Transverse colon (tissue), 3 donors: ENCODE data around the gene PLAU.
"Not testable (repeated sequence)": the region's sequence is repeated elsewhere in the genome, so short reads cannot be mapped to it uniquely, and the experiment has no call there.

Source experiments
- POLR2A ChIP-seq: fragments of 450-650 bp; IDR thresholded peaks from one replicate; pipeline ENCODE4 v1.6.1; 2016; ENCODE audit warnings: antibody characterized with exemption, mild to moderate bottlenecking, moderate library complexity
- TF ChIP-seq, protein P1 (sequence below), 5 experiments: fragments of 200-600 bp in 3 of 5; fragments of 450-650 bp in 2 of 5; sonication (generic) in 3 of 5; IDR thresholded peaks; 1 replicate in 2 of 5; 2 replicates in 3 of 5; pipeline ENCODE4 v1.5.1; 2016 to 2017; ENCODE audit warnings: antibody characterized with exemption in 5 of 5, inconsistent platforms in 3 of 5, mild to moderate bottlenecking in 2 of 5, moderate library complexity in 1 of 5

DNA sequence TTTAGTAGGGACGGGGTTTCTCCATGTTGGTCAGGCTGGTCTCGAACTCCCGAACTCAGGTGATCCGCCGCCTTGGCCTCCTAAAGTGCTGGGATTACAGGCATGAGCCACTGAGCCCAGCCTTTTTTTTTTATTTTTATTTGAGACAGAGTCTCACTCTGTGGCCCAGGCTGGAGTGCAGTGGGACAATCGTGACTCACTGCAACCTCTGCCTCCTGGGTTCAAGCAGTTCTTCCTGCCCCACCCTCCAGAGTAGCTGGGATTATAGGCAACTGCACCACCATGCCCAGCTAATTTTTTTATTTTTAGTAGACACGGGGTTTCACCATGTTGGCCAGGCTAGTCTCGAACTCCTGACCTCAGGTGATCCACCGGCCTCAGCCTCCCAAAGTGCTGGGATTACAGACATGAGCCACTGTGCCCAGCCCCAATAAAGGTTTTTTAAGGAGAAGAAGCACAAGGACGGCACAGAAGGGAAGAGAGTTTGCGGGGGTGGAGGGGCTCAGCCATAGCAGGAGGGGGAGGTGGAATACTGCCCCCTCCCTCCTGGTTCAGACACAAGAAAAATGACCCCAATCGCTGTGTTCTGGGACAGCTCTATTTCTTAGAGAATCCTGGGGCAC lies 54.4 kb downstream of the PLAU start:
- not testable (repeated sequence) for TF ChIP-seq POLR2A
- TF ChIP-seq, protein P1, sequence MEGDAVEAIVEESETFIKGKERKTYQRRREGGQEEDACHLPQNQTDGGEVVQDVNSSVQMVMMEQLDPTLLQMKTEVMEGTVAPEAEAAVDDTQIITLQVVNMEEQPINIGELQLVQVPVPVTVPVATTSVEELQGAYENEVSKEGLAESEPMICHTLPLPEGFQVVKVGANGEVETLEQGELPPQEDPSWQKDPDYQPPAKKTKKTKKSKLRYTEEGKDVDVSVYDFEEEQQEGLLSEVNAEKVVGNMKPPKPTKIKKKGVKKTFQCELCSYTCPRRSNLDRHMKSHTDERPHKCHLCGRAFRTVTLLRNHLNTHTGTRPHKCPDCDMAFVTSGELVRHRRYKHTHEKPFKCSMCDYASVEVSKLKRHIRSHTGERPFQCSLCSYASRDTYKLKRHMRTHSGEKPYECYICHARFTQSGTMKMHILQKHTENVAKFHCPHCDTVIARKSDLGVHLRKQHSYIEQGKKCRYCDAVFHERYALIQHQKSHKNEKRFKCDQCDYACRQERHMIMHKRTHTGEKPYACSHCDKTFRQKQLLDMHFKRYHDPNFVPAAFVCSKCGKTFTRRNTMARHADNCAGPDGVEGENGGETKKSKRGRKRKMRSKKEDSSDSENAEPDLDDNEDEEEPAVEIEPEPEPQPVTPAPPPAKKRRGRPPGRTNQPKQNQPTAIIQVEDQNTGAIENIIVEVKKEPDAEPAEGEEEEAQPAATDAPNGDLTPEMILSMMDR (IDR thresholded peaks at IDR 0.05), result not testable (repeated sequence)
